Measurements from ENCODE around the gene CYBRD1.

The CYBRD1 gene

GRCh38 chr2:171550613-171551012 is 28.3 kb downstream of the CYBRD1 start:
- no peak for TF ChIP-seq CTCF (IDR thresholded peaks at IDR 0.05; ENCODE audit: insufficient read depth, low read depth, low read length, missing control alignments)
- no peak for DNase-seq (ENCODE audit: low read depth)
- H3K4me3 ChIP-seq (ENCODE audit: low read length) = no peak overlapping the region

- peak; percentile 24 for DNase-seq (ENCODE audit: low read depth)
- no peak for TF ChIP-seq CTCF (IDR thresholded peaks at IDR 0.05; ENCODE audit: insufficient read depth, low read depth, low read length, missing control alignments)
- H3K4me3 ChIP-seq (ENCODE audit: low read length) = no peak overlapping the region
Measured at GRCh38 chr2:171551836-171552235, 29.6 kb downstream of the CYBRD1 start.

- H3K4me3 ChIP-seq (ENCODE audit: low read length) = no peak overlapping the region
- TF ChIP-seq CTCF (IDR thresholded peaks at IDR 0.05; ENCODE audit: insufficient read depth, low read depth, low read length, missing control alignments) = no peak
- DNase-seq (ENCODE audit: low read depth) = peak; percentile 73
Measured at GRCh38 chr2:171553236-171553635, 31.0 kb downstream of the CYBRD1 start.

- no peak for DNase-seq (ENCODE audit: low read depth)
- TF ChIP-seq CTCF (IDR thresholded peaks at IDR 0.05; ENCODE audit: insufficient read depth, low read depth, low read length, missing control alignments) = no peak
- no peak overlapping the region for H3K4me3 ChIP-seq (ENCODE audit: low read length)
Measured at GRCh38 chr2:171553858-171554257, 31.6 kb downstream of the CYBRD1 start.

- DNase-seq (ENCODE audit: low read depth) = no peak
- no peak for TF ChIP-seq CTCF (IDR thresholded peaks at IDR 0.05; ENCODE audit: insufficient read depth, low read depth, low read length, missing control alignments)
- no peak overlapping the region for H3K4me3 ChIP-seq (ENCODE audit: low read length)
Measured at GRCh38 chr2:171554991-171555615, 32.8 kb downstream of the CYBRD1 start.

GRCh38 chr2:171557363-171557762 is 35.1 kb downstream of the CYBRD1 start:
- DNase-seq (ENCODE audit: low read depth) = no peak
- no peak for TF ChIP-seq CTCF (IDR thresholded peaks at IDR 0.05; ENCODE audit: insufficient read depth, low read depth, low read length, missing control alignments)
- no peak overlapping the region for H3K4me3 ChIP-seq (ENCODE audit: low read length)

- no peak for DNase-seq (ENCODE audit: low read depth)
- no peak for TF ChIP-seq CTCF (IDR thresholded peaks at IDR 0.05; ENCODE audit: insufficient read depth, low read depth, low read length, missing control alignments)
Measured at GRCh38 chr2:171563301-171563700, 41.0 kb downstream of the CYBRD1 start.

More at GRCh38 chr2:171563301-171563700, 41.0 kb downstream of the CYBRD1 start:
- H3K4me3 ChIP-seq (ENCODE audit: low read length) = no peak overlapping the region

All from epithelial cell of esophagus (primary cell).